K562 (cell line): ENCODE data around the gene SETD4. TPM values are rescaled to one million over a fixed set of nuclear protein-coding genes. Genes with fewer than 3 reads are reported as not detected.

Source experiments
- BACH1 ChIP-seq: fragments of 200-800 bp; sonication (Bioruptor generic); IDR thresholded peaks from 2 replicates; pipeline ENCODE4 v1.6.1; 2016; ENCODE audit warnings: missing genetic modification characterization, missing compliant biosample characterization
- E4F1 ChIP-seq: fragments of 250-450 bp; sonication (Bioruptor Pico); IDR thresholded peaks from 2 replicates; pipeline ENCODE4 v1.5.0; 2021; ENCODE audit warnings: mild to moderate bottlenecking, borderline replicate concordance
- FOSL1 ChIP-seq: fragments of 200-800 bp; sonication (Bioruptor generic); conservative IDR thresholded peaks from 2 replicates; pipeline ENCODE4 v1.6.1; 2016; ENCODE audit warnings: missing genetic modification characterization, missing compliant biosample characterization
- KAT7 ChIP-seq: sonication (generic); formaldehyde crosslinking; IDR thresholded peaks from 2 replicates; pipeline ENCODE4 v1.8.0; 2022; ENCODE audit warnings: missing genetic modification reagents, mild to moderate bottlenecking, borderline replicate concordance
- MCM3 ChIP-seq: fragments of 450-650 bp; IDR thresholded peaks from 2 replicates; pipeline ENCODE4 v1.6.1; 2016
- MGA ChIP-seq: fragments of 450-650 bp; IDR thresholded peaks from 2 replicates; pipeline ENCODE4 v1.6.1; 2016; ENCODE audit warnings: mild to moderate bottlenecking, moderate library complexity
- NKRF ChIP-seq: fragments of 450-650 bp; IDR thresholded peaks from 2 replicates; pipeline ENCODE4 v1.6.1; 2016; ENCODE audit warnings: borderline replicate concordance
- SAP30 ChIP-seq: fragments of 200-600 bp; sonication (generic); IDR thresholded peaks from 2 replicates; pipeline ENCODE4 v1.6.1; 2012; ENCODE audit warnings: borderline replicate concordance, low read depth, mild to moderate bottlenecking, moderate library complexity, low read length, control low read depth, inconsistent platforms; ENCODE audit not compliant: insufficient read depth, poor library complexity, severe bottlenecking
- SRSF3 ChIP-seq: fragments of 200-400 bp; formaldehyde crosslinking; IDR thresholded peaks from 2 replicates; pipeline ENCODE4 v1.6.1; 2016; ENCODE audit warnings: mild to moderate bottlenecking, low read length, moderate library complexity; ENCODE audit not compliant: insufficient read depth
- ZC3H8 ChIP-seq: fragments of 450-650 bp; IDR thresholded peaks from 2 replicates; pipeline ENCODE4 v1.6.1; 2017
- ZFX ChIP-seq: sonication (generic); formaldehyde crosslinking; IDR thresholded peaks from 2 replicates; pipeline ENCODE4 v1.8.0; 2022; ENCODE audit warnings: mild to moderate bottlenecking, missing genetic modification reagents, moderate library complexity
- polyA plus RNA-seq, 8 experiments: library from polyadenylated mRNA; depleted of rRNA in 4 of 8; stranded (reverse) in 5 of 8; unstranded in 3 of 8; fragments of >200 nt; fragmentation: Nextera tagmentation in 2 of 8; fragmentation: Illumina TruSeq in 1 of 8; extraction: Ambion mirVana in 2 of 8; extraction: Trizol in 1 of 8; gene quantifications; 2 replicates each; pipeline versions ENCODE4 v1.2.1 to v1.2.3, GENCODE V29; 2011 to 2014; ENCODE audit warnings: inconsistent platforms in 1 of 8, missing spikeins in 1 of 8
- total RNA-seq, 7 experiments: library from RNA; depleted of rRNA in 6 of 7; stranded (reverse); fragments of >200 nt in 6 of 7; fragmentation: Illumina TruSeq in 2 of 7; extraction: Trizol in 2 of 7; gene quantifications; 2 replicates each; pipeline versions ENCODE4 v1.2.1 to v1.2.3, GENCODE V29; 2011 to 2021; ENCODE audit warnings: low replicate concordance in 1 of 7

Gene SETD4
- total and polyA plus RNA-seq, 9 of the 15 experiments (the other 6 are each of a cell fraction or from before 2014, with no cell fraction given) = 16.1 to 51.3 (median 25.7) TPM

- no peak for TF ChIP-seq E4F1 (CRISPR knock-in tag)
- no peak for TF ChIP-seq SRSF3
- peak; percentile 41; the same call in 1 of the 2 replicates for TF ChIP-seq FOSL1
- TF ChIP-seq KAT7 (CRISPR knock-in tag) = no peak
- no peak for TF ChIP-seq NKRF
- TF ChIP-seq SAP30 = no peak
- peak; percentile 94 for TF ChIP-seq MGA
- peak; percentile 81 for TF ChIP-seq BACH1 (tag)
- TF ChIP-seq MCM3 = no peak
- TF ChIP-seq ZC3H8 = no peak
- no peak for TF ChIP-seq ZFX
Observed at GRCh38 chr21:36079010-36079649, 18.8 kb upstream of the SETD4 start (continued).
